Stomach (tissue), 9 donors: ENCODE results near the gene LIM2. TPM values are rescaled to one million over a fixed set of nuclear protein-coding genes. Genes with fewer than 3 reads are reported as not detected.
"Not testable (repeated sequence)": the region's sequence is repeated elsewhere in the genome, so short reads cannot be mapped to it uniquely, and the experiment has no call there.

ENCODE experiments used
- DNase-seq, 2 donors: peaks; one replicate each; pipeline versions ENCODE4 v3.0.0 to v3.0.0-alpha.2; 2013 to 2019
- H3K27ac ChIP-seq, 5 donors: fragments of 200-600 bp in 4 of 5; sonication (generic) in 4 of 5; one replicate each; pipeline ENCODE4 v1.5.1; 2013 to 2019; ENCODE audit warnings: mild to moderate bottlenecking in 1 of 5, moderate library complexity in 1 of 5
- H3K27me3 ChIP-seq, 3 donors: fragments of 200-600 bp; sonication (generic); one replicate each; pipeline ENCODE4 v1.5.1; 2017 to 2019; ENCODE audit warnings: mixed run types in 1 of 3
- H3K36me3 ChIP-seq, 4 donors: fragments of 200-600 bp; sonication (generic); 1 replicate in 3 of 4; 2 replicates in 1 of 4; pipeline ENCODE4 v1.5.1; 2016 to 2019
- H3K4me1 ChIP-seq, 4 donors: fragments of 200-600 bp; sonication (generic); one replicate each; pipeline ENCODE4 v1.5.1; 2016 to 2019
- H3K4me3 ChIP-seq, 4 donors: fragments of 200-600 bp; sonication (generic) in 3 of 4; one replicate each; pipeline ENCODE4 v1.5.1; 2016 to 2019; ENCODE audit warnings: mild to moderate bottlenecking in 1 of 4
- H3K9me3 ChIP-seq, 4 donors: fragments of 200-600 bp; sonication (generic); one replicate each; pipeline ENCODE4 v1.5.1; 2016 to 2019
- CTCF ChIP-seq, 7 experiments: fragments of 450-650 bp in 4 of 7; fragments of 200-600 bp in 3 of 7; sonication (generic) in 3 of 7; IDR thresholded peaks; one replicate each; pipeline ENCODE4 v1.5.1; 2016 to 2019; ENCODE audit warnings: antibody characterized with exemption in 7 of 7, control low read depth in 2 of 7, mild to moderate bottlenecking in 1 of 7
- EP300 ChIP-seq: sonication (generic); formaldehyde crosslinking; IDR thresholded peaks from one replicate; pipeline ENCODE4 v1.6.1; 2017; ENCODE audit warnings: antibody characterized with exemption
- POLR2A ChIP-seq, 4 donors: fragments of 450-650 bp; IDR thresholded peaks; one replicate each; pipeline ENCODE4 v1.6.1; 2016; ENCODE audit warnings: antibody characterized with exemption in 4 of 4, control low read depth in 2 of 4, mild to moderate bottlenecking in 1 of 4, moderate library complexity in 1 of 4
- POLR2AphosphoS5 ChIP-seq, 3 donors: sonication (generic); formaldehyde crosslinking; IDR thresholded peaks; one replicate each; pipeline ENCODE4 v1.6.1; 2016; ENCODE audit warnings: antibody characterized with exemption in 3 of 3
- WGBS, 5 donors: extraction: QIAGEN DNeasy Blood & Tissue Kit in 3 of 5; methylation state at CpG; one replicate each; pipeline versions ENCODE4 v1.1.5 to v1.1.7; 2013 to 2018; 5-methylcytosine and 5-hydroxymethylcytosine counted together
- intact Hi-C: fragments of 100-400 bp; cut with DNase I; formaldehyde crosslinking; loops from one replicate; pipeline ENCODE4 v1.15.1; 2023; ENCODE audit warnings: low total_unique reads
- polyA plus RNA-seq, 3 donors: library from polyadenylated mRNA; stranded (reverse); fragments of 200-250 nt; gene quantifications; one replicate each; pipeline ENCODE4 v1.2.3, GENCODE V29; 2013
- total RNA-seq, 5 donors: library from RNA; depleted of rRNA; stranded (reverse); fragments of >200 nt; gene quantifications; one replicate each; pipeline versions ENCODE4 v1.1.0 to v1.2.3, GENCODE V29; 2014 to 2016
- donor health status: healthy with polysubstance abuse.
- donor health status: Bipolar disorder and iron deficiency.
- donor health status: healthy.

LIM2 gene
- total and polyA plus RNA-seq, 8 donors, result not detected

DNA sequence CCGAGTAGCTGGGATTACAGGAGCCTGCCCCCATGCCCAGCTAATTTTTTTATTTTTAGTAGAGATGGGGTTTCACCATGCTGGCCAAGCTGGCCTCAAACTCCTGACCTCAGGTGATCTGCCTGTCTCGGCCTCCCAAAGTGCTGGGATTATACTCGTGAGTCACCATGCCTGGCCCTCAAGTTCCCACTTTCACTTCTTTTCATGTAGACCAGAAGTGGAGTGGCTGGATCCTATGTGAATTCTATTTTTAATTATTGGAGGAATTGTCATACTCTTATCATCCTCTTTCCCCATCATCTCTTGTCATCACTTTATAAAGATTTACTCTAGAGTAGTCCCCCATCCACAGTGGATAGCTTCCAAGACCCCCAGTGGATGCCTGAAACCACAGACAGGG, 42.4 kb upstream of the LIM2 start:
- 47 to 79% (median 52%) methylated on average over 3 of the region's 3 CpGs for WGBS, 5 donors
- no peak overlapping the region for H3K27ac ChIP-seq
- peaks cover 0 to 26% (median 0%) of the 10 kb centered on the region in 3 donors for H3K27me3 ChIP-seq

DNA sequence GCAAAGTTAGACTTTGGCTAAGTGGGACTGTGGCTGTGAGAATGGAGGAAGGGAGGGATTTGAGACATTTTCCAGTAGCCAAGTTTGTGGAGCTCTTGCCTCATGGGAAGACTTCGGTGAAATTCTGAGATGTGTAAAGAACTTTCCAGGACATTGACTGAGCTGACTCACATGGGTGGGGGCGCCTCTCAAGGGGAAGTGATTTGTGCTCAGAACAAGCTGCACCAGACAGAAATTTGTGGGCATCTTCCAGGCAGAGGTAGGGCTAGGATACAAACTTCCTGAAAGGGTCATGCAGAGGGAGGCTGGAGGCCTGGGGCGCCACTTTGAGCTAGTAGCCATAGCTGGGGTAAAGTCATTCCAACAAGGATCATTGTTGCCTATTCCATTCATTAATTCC, 39.4 kb upstream of the LIM2 start:
- Histone ChIP-seq H3K27me3 (peaks cover 0 to 24% (median 0%) of the 10 kb centered on the region in 3 donors), H3K4me3 (no peak overlapping the region), H3K27ac (no peak overlapping the region), H3K36me3 (no peaks in the 10 kb centered on the region), H3K9me3 (no peaks in the 10 kb centered on the region), H3K4me1 (no peaks in the 10 kb centered on the region)
- WGBS, 5 donors, result 50 to 78% (median 69%) methylated on average over 3 of the region's 3 CpGs
- DNase-seq, result no peak
- intact Hi-C loops, result no loop called here
- no peak for TF ChIP-seq POLR2AphosphoS5 (IDR thresholded peaks at IDR 0.05)
- TF ChIP-seq POLR2A (IDR thresholded peaks at IDR 0.05), result no peak
- TF ChIP-seq EP300, result no peak
- no peak for TF ChIP-seq CTCF (IDR thresholded peaks at IDR 0.05)

More for the DNA sequence above, 42.4 kb upstream of the LIM2 start:
- no peak for DNase-seq
- H3K4me3 ChIP-seq, result no peak overlapping the region
- intact Hi-C loops, result loop anchor here (10.0 kb wide), 1 partner anchor 95 kb away; no protein-coding TSS in a partner anchor
- TF ChIP-seq CTCF (IDR thresholded peaks at IDR 0.05) (no peak), POLR2AphosphoS5 (IDR thresholded peaks at IDR 0.05) (no peak), EP300 (no peak), POLR2A (IDR thresholded peaks at IDR 0.05) (no peak)
- no peaks in the 10 kb centered on the region for H3K4me1 ChIP-seq
- H3K36me3 ChIP-seq, result no peaks in the 10 kb centered on the region
- no peaks in the 10 kb centered on the region for H3K9me3 ChIP-seq

DNA sequence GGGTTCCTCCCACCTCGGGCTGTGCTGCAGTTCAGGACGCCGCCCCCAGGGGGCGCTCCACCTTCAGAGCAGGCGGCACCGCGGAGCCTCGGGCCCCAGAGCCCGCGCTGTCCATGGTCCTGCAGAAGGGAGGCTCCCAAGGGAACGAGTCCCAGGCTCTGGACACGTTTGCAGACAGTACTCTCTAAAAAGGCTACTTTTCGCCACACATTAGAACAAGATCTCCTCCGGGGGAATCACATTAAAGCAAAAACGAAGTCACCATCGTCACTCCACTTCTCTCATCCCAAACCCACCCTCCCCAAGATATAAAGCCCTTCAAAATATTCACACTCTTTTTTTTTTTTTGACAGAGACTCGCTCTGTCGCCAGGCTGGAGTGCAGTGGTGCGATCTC, 34.3 kb upstream of the LIM2 start:
- WGBS, 5 donors, result 9 to 19% (median 11%) methylated on average over 9 to 19 of the region's 19 CpGs
- DNase-seq, result peak; percentile 86 to 92
- H3K4me1 ChIP-seq, result peaks cover 0 to 7% (median 0%) of the 10 kb centered on the region in 4 donors
- H3K4me3 ChIP-seq, result peak overlapping the region in 1 of 4 donors; percentile 9
- peaks cover 3 to 58% (median 11%) of the 10 kb centered on the region in 3 donors for H3K27me3 ChIP-seq
- no peak overlapping the region for H3K27ac ChIP-seq
- no peaks in the 10 kb centered on the region for H3K36me3 ChIP-seq
- intact Hi-C loops, result no loop called here
- TF ChIP-seq POLR2A (IDR thresholded peaks at IDR 0.05) (no peak), EP300 (no peak), CTCF (IDR thresholded peaks at IDR 0.05) (peak in 5 of 7 experiments; percentile 82 to 97 (median 92)), POLR2AphosphoS5 (IDR thresholded peaks at IDR 0.05) (peak in 1 of 3 donors; percentile 7)
- no peaks in the 10 kb centered on the region for H3K9me3 ChIP-seq

- intact Hi-C loops, result no loop called here
- Histone ChIP-seq H3K36me3 (no peaks in the 10 kb centered on the region), H3K4me1 (peaks cover 0 to 7% (median 0%) of the 10 kb centered on the region in 4 donors), H3K9me3 (no peaks in the 10 kb centered on the region), H3K27ac (no peak overlapping the region), H3K27me3 (peaks cover 3 to 62% (median 11%) of the 10 kb centered on the region in 3 donors), H3K4me3 (peak overlapping the region in 1 of 4 donors; percentile 9)
- WGBS, 5 donors, result 10 to 29% (median 14%) methylated on average over 18 to 39 of the region's 39 CpGs
- TF ChIP-seq CTCF (IDR thresholded peaks at IDR 0.05), result no peak
- no peak for TF ChIP-seq POLR2A (IDR thresholded peaks at IDR 0.05)
- no peak for TF ChIP-seq POLR2AphosphoS5 (IDR thresholded peaks at IDR 0.05)
- no peak for TF ChIP-seq EP300
- DNase-seq, result no peak
Measured at GRCh38 chr19:51421229-51422052, 33.7 kb upstream of the LIM2 start.

- WGBS, 5 donors, result 85 to 88% (median 87%) methylated on average over 11 of the region's 11 CpGs
- intact Hi-C loops, H3K4me3 ChIP-seq: not testable (repeated sequence)
Measured at GRCh38 chr19:51420511-51420910, 32.7 kb upstream of the LIM2 start.

More at GRCh38 chr19:51420511-51420910, 32.7 kb upstream of the LIM2 start:
- H3K27me3 ChIP-seq, result peaks cover 3 to 62% (median 11%) of the 10 kb centered on the region in 3 donors
- not testable (repeated sequence) for H3K9me3 ChIP-seq, H3K27ac ChIP-seq, DNase-seq, H3K36me3 ChIP-seq, H3K4me1 ChIP-seq
